HG03196 (cell line): Measurements from ENCODE around the gene KLF16.

Experiments used
- ATAC-seq: cut with Tn5 transposase; IDR thresholded peaks from one replicate; pipeline ENCODE4 v1.9.1; 2021; ENCODE audit not compliant: unreplicated experiment

Gene KLF16

DNA sequence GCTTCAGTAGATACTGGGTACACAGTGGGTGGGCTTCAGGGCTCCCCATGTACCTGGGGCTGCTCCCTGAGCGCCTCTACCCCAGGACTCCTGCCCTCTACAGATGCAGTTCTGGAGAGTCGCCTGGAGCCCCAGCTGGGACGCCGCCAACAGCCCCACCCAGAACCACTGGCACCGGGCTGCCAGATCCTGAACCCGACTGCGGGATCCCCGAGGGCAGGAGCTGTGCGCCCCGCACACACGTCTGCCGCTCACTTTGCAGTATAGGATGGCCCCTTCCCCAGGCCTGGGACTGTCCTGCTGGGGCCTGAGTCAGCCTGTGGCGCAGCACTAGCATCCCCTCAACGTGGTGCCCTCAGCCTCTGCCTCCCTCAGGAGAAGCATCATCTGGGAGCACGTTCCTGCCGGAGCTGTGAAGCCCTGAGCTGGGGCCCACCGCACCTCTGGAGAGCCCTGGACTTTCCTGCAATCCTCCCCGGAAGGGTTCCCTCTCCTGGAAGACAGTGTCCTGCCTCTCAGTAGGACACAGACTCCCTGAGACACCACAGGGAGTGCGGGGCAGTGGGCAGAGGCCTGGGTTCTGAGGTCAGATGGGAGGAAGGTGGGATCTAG lies 18.8 kb downstream of the KLF16 start:
- ATAC-seq, result no peak

DNA sequence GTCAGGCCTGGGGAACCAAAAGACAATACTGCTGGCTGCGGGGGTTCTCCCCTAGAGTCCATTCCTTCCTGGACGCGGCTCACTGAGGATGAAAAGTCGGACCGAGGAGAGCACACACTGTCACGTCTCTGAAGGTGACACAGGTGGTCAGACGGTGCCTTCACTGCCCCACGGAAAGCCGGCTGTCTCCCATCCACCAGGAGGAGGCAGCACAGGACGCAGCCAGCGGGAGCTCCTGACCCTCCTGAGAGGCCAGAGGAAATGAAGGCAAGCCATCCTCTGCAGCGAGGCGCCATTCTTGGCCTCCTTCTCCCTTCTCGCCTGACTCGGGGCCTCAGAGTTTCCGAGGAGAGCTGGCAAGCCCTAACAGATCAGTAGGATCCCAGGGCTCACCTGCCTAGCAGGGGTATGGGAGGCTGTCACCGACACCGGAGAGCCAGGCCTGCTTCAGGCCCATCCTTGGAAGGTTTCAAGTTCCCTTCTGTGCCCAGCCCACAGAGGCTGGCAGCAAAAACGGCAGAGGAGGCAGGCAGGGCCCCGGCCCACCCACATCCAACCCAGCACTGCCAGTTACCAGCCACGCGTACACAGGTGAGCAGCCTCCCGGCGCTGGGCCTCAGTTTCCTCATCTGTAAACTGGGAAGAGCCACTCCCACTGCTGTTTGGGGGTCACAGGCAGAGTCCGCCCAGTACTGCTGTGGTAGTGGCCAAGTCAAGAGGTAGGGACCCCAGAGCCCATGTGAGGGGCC lies 19.6 kb downstream of the KLF16 start:
- ATAC-seq, result no peak

DNA sequence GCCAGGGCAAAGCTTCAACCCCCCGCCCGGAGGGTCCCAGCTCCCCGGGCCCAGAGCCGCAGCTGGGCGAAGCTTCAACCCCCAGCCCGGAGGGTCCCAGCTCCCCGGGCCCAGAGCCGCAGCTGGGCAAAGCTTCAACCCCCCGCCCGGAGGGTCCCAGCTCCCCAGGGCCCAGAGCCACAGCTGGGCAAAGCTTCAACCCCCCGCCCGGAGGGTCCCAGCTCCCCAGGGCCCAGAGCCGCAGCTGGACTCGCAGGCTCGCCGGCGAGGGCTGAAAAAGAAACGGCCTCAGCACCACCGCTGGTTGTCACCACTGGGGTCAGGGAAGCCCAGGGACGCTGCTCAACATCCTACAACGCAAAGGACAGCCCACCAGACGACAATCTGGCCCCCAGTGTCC lies 20.3 kb downstream of the KLF16 start:
- no peak for ATAC-seq

DNA sequence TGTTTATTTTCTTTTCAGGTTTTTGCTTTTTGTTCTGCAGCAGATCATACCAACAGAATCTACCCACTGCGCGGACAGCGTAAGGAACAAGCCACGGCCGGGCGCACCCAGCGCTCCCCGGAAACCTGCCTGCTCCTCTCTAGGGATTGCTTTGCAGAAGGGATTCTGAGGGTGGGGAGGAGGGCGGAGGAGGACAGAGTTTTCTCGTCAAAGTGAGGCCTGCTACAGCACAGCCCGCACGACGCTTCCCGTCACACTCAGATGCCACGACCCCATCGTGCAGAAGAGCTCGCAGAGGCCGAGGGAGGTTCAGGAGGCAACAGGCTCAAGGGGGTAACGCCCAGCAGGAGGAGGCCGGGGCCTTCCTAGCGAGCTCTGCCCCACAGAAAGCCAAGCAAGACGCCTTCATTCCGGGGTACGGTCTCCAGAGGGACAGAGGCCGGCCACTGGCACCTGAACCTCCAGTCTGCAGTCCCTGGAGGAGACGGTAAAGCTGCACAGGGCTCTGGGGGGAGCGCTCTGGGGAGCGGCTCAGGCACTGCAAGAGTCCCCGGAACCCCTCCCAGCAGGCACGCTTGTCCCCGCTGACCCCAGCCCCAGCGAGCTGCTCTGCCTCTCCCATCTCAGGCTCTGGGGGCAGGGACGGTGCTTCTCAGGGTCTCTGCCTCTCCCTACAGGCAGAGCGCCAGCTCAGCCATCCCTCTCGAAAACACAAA lies 22.0 kb downstream of the KLF16 start:
- no peak for ATAC-seq

DNA sequence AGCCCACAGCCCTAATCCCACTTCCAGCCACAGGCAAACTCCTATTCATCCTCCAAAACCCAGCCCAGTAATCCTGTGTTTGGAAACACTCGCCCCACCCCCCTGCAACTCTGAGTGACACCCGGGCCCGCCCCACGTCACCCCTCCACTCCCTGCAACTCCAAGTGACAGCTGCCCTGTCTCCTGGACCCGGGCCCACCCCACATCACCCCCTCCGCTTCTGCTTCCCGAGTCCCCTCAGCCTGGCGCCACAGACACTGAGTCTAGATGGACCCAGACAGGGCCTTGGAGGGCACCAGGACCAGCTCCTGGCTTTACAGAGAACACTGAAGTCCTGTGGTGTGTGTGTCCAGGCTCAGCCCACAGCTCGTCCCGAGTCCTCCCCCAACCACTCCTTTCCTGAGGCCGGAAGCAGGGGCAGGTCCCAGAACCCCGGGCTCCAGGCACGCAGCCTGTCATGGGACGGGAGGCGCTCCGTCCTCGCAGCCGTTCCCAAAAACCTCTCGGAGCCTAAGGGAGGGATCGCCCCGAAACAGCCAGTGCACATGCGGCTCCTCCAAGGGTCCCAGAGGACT lies 22.8 kb downstream of the KLF16 start:
- ATAC-seq, result no peak

DNA sequence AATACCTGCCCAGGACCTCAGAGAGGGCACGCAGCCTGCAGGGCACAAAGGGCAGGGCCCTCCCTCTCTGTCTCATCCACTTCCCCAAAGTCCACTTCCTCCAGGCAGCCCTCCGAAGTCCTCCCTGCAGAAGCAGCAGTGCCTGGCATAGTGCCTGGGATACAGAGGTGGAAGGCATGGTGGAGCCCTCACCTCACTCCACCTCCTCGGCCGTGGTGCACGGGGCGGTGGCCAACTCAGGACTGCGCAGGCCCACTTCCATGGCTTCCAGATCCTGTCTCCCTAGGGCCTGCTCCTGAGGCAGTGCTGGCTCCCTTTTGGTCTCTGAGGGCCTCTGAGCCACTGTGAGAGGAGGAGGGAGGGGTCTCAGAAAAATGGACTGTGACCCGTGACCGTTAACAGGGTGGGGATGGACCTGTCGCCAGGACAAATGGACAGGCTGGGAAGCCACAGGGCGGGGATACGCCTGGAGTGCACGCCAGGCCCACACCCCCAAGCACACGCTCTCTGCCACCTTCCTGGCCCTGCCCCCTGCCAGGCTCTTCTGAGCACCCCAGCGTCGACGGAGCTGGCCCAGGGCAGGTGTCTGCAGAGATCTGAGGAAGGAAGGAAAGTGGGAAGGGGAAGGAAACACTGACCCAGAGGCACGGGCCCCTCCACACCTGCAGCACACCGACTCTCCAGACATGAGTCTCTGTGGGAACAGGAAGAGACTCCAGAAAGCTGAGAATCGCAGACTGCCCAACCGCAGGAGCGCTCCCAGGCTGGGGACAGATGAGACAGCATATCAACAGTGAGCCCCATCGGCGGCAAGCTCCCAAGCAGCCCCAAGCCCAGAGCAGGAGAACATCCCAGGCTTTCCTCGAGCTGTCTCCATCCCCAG lies 23.5 kb downstream of the KLF16 start:
- ATAC-seq, result no peak

DNA sequence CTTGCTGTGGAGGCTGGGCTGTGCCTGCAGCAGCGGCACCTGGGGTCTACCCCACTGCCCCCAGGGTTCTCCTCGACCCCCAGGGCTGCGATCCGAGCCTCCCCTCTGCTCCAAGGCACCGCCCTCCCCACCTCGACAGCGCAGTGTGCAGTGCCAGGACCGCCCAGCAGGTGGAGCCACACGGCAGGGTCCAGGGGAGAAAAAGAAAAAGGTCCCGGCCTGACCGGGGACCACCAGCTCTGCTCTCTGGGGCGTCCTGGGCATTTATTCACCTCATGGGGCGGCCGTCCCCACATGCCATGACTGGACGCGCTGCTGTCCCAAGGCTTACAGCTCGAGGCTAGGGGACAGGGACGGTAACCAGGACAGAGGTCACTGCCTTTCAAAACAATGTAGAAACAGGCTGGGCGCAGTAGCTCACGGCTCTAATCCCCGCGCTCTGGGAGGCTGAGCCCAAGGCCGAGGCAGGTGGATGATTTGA lies 25.7 kb downstream of the KLF16 start:
- no peak for ATAC-seq

DNA sequence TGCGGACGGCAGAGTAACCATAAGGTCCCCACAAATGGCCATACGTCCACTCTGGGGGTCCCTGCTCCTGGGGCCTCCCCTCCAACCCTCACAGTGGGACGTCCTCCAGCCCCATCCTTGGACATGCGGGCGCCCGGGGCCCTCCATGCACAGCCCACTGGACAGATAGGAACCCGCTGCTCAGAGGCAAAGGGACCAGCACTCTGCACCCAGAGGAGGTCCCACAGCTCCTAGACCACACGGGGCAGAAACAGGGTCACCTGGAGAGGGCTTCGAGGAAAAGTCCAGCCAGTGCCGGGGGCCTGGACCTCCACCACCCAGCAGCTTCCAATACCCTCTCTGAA lies 26.2 kb downstream of the KLF16 start:
- ATAC-seq, result no peak

DNA sequence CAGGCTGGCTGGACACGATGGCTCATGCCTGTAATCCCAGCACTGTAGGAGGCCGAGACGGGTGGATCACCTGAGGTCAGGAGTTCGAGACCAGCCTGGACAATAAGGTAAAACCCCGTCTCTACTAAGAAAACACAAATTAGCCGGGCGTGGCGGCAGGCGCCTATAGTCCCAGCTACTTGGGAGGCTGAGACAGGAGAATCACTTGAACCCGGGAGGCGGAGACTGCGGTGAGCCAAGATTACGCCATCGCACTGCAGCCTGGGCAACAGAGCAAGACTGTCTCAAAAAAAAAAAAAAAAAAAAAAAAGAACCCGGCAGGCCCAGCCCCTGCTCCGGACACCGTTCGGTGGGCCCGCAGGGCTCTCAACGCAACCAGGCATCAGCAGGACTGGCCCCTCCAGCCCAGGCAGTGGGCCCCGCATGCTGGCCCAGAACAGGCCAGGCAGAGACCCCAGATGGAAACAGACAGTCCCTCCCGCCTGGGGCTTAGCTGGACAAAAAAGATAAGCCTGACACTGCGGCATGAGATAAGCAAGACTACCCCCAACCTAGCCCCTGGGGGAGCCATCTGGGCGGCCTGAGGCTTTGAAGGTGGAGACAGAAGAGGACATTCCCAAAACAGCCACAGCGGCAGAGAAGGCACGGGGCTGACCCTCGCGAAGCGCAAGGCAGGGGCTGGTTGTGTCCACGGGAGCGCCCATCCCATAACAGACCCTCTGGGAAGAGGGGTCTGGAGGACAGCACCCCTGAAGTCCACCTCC lies 26.7 kb downstream of the KLF16 start:
- ATAC-seq, result no peak

DNA sequence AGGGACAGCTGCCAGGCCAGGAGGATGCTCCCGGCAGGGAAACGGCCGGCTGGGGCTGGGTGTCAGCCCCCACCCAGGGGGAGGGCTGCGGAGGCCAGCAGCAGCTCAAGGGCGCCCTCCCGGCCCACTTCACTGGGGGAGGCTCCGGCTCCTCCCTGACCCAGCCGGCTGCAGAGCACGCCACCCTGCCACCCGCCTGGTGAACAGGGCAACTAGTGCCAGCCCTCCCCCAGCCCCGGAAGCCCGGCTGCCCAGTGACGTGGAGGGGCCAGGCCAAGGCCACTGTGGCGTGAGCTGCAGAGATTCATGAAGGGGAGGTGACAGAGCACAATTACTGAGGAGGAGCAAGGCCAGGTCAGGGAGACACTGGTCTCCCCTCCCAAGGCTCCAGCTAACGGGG lies 29.8 kb downstream of the KLF16 start:
- ATAC-seq, result no peak

DNA sequence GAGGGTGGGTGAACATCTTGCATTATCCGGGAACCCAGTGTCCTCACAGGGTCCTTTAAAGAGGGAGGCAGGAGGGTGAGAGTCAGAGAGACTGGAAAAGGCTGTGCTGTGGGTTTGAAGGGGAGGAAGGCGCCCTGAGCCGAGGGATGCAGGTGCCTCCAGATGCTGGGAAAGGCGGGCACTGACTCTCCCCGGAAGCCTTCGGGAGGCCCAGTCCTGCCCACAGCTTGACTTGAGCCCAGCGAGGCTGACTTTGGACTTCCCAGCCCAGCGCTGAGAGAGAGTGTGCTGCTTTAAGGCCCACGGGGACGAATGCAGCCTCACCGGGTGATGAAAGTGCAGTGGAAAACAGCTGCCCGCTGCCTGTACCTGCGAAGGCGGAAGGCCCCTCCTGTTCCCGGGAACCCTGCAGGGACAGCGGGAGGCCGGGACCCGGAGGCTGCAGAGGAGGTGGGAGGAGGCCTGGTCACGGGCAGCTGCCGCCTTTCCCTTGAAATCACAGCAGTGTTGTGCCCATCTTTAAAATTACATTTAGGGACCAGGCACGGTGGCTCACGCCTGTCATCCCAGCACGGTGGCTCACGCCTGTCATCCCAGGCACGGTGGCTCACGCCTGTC lies 31.2 kb downstream of the KLF16 start:
- no peak for ATAC-seq

DNA sequence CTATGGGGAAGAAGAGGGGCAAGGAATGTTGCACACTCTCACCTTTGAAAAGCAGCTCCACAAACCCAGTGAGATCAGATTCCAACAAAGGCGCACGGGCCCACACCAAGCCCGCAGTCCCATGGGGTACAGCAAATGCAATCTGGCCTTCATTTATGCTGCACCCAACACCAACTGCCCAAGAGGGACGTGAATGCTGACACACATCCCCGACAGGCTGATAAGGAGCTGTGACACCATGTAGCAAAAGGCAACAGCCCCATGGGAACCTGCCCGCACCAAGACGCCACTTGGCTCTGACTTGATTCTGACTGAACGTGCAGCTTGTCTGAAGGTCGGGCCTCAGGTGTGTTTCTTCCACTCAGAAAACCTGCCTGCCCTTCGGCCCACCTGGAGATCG lies 32.4 kb downstream of the KLF16 start:
- ATAC-seq, result no peak

DNA sequence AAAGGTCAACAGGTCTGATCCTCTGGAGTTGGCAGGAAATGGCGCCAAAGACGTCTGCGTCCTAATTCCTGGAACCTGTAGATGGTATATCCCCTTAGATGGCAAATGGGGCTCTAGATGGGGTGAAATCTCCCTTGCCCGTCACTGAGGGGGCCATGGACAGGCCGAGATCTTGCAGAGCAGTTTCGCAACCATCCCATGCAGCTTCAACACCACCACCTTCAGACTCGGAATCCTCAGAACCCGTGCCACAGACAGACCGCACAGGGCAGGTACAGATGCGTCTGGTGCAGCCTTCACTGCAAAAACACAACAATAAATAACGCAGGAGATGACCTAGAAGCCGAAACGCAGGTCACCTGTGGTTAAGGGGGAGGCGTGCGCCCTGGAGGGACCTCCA lies 32.8 kb downstream of the KLF16 start:
- ATAC-seq, result no peak

DNA sequence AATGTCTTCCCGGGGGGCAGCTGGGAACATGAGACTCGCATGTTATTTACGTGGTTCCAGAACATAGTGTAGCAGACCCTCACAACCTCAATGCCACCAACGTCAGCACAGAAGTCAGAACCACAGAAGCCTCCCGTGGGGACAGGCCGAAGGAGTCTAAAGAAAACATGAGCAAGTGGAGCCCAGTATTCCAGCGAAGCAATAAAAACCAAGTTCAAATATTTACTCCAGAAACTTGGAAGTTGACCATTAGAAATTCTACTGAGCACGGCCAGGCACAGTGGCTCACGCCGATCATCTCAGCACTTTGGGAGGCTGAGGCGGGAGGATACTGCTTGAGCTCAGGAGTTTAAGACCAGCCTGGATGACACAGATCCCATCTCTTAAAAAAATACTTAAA lies 33.4 kb downstream of the KLF16 start:
- ATAC-seq, result no peak

DNA sequence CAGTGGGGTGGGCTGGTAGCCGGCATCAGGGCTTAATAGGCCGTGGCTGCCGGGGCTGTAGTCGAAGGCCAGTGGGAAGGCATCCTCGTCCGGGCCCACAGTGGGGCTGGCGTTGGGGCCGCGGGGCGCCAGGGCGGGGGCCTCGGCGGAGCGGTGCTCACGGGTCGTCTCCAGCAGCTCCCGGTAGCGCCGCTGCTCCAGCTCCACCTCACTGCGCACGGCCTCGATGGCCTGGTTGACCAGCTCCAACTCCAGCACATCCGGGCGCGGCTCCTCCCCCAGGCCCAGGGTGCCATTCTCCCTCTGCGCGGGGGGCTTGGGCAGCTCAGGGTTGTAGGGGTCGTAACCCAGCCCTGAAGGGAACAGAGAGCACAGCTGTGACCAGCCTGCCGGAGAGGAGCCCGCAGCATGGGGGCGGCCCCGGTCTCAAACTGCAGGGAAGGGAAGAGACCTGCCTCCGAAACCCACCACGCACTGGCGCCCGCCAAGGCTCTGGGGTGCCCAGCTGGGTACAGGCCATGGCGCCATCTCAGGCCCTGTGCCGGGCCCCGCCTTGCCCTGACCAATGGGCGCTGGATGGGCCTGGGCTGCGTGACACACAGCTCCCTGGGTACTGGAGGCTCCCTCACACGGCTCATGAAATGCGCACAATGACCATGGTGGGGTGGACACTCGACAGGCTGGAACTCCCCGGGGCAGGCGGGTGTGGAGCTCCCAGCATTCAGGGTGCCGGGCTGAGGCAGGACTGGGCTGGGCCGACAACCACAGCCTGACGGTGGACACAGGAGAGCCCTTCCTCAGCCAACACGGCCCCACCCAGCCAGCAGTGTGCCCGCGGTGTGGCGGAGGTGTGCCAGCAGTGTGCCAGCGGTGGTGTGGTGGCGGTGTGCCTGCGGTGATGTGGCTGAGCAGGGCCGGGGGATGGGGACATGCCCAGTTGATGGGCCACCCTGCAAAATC lies 34.8 kb downstream of the KLF16 start:
- no peak for ATAC-seq

DNA sequence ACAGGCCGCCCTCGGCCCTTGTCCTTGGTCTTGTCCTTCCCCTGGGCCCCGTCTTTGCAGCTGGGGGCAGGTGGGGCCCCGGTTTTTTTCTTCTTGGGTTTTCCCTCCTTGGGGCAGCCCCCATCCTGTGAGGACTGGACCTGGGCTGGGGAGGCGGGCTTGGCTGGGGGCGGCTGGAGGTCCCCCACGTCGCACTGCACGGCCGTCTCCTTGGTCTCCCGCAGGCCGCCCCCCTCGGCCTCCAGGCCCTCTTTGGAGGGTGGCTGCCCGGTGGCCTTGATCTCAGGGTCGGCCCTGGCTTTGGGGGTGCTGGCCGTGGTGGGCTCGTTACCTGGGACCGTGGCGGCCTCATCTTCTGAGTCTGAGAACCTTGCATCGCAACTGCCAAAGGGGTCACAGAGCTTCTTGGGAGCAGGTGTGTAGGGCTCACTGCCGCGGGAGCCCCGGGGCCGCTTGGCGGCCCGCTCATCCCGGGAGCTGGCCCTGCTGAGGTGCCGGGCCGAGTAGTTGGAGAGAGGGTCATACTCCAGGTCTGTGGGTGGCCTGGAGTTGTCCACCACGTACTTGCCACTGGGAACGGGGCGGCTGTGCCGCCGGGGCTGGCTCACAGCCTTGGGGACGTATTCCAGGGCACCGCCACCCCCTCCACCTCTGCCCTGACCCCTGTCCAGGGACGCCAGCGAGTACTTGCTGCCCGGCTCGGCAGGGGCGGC lies 35.7 kb downstream of the KLF16 start:
- ATAC-seq, result no peak

DNA sequence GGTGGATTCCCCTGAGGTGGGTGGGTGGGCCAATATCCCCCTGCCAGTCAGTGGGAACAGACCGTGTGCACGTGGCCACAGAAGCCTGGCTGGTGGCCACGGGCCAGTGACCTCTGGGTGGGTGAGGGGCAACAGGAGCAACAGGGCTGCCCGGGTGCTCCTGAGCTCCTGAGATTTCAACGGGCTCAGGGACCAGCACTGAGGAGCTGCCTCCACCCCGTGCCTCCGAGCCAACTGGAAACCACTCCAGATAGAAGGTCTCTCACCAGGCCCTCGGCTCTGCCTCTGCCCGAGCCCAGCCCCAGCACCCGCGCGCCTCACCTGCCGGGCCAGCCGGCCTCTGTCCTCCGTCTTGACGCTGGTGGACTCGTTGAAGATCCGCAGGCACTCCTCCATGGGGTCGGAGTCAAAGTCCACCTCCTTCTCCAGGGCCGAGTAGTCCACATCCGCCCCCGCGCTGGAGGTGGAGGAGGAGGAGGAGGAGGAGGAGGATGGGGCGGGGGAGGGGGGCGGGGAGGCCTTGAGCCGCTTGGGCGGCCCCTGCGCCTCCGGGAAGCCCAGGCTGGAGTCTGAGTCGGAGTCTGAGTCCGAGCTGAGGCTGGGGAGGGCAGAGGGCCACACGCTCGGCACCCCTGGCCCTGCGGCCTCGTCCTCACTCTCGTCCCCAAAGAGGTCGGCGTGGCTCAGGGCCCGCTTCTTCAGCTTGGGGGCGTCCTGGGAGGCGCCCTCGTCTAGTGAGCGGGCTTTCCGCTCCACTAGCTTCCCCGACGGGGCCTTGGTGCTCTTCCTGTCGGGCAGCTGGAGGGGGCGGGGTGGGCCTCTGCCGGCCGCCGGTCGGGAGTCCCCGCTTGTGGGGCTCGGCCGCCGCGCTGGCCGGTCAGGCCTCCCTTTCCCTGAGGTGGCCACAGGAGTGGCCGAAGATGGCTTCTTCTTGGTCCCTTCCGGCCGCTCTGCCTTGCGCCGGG lies 36.5 kb downstream of the KLF16 start:
- ATAC-seq, result no peak
